CD14-positive monocyte (primary cell): ENCODE data around the gene ZNF133. TPM values are rescaled to one million over a fixed set of nuclear protein-coding genes. Genes with fewer than 3 reads are reported as not detected.

ENCODE experiments used
- DNase-seq, 3 donors: peaks; one replicate each; pipeline ENCODE4 v3.0.0-alpha.2; 2011 to 2022
- H2AFZ ChIP-seq: 2 replicates; pipeline ENCODE4 v1.6.0; 2012; ENCODE audit warnings: mild to moderate bottlenecking, low read depth, low read length, inconsistent platforms; ENCODE audit not compliant: insufficient read depth, poor library complexity, severe bottlenecking
- H3K27ac ChIP-seq, 2 donors: 1 replicate in 1 of 2; 2 replicates in 1 of 2; pipeline ENCODE4 v1.5.1; 2012 to 2013; ENCODE audit warnings: low read length in 2 of 2, control low read depth in 1 of 2, inconsistent platforms in 1 of 2, low read depth in 1 of 2, mild to moderate bottlenecking in 1 of 2
- H3K27me3 ChIP-seq, 2 donors: one replicate each; pipeline versions ENCODE4 v1.6.0 to v1.6.1; 2011 to 2013; ENCODE audit warnings: low read length in 2 of 2; ENCODE audit not compliant: control insufficient read depth in 2 of 2, insufficient read depth in 2 of 2
- H3K36me3 ChIP-seq, 2 donors: replicated peaks in 1 of 2; 1 replicate in 1 of 2; 2 replicates in 1 of 2; pipeline versions ENCODE4 v1.5.1 to v1.6.1; 2012 to 2013; ENCODE audit warnings: low read length in 2 of 2, control low read depth in 1 of 2, inconsistent platforms in 1 of 2, mild to moderate bottlenecking in 1 of 2; ENCODE audit not compliant: insufficient read depth in 2 of 2, control insufficient read depth in 1 of 2
- H3K4me1 ChIP-seq, 2 donors: 1 replicate in 1 of 2; 2 replicates in 1 of 2; pipeline versions ENCODE4 v1.5.1 to v1.6.1; 2012 to 2013; ENCODE audit warnings: low read length in 2 of 2, control low read depth in 1 of 2, inconsistent platforms in 1 of 2, mild to moderate bottlenecking in 1 of 2, moderate library complexity in 1 of 2; ENCODE audit not compliant: insufficient read depth in 2 of 2, control insufficient read depth in 1 of 2
- H3K4me2 ChIP-seq: replicated peaks from 2 replicates; pipeline ENCODE3; 2012; ENCODE audit warnings: low read length, moderate library complexity, mild to moderate bottlenecking; ENCODE audit not compliant: poor library complexity, severe bottlenecking; ENCODE audit errors: extremely low read depth
- H3K4me3 ChIP-seq, 3 experiments: fragments of 200-600 bp in 1 of 3; sonication (generic) in 1 of 3; replicated peaks in 1 of 3; 1 replicate in 2 of 3; 2 replicates in 1 of 3; pipeline ENCODE4 v1.5.1; 2011 to 2013; ENCODE audit warnings: low read length in 3 of 3, mild to moderate bottlenecking in 3 of 3, control low read depth in 2 of 3, low read depth in 2 of 3, inconsistent platforms in 1 of 3, moderate library complexity in 1 of 3
- H3K79me2 ChIP-seq: 2 replicates; pipeline ENCODE4 v1.6.0; 2012; ENCODE audit warnings: mild to moderate bottlenecking, control low read depth, inconsistent platforms, low read length, moderate library complexity; ENCODE audit not compliant: insufficient read depth
- H3K9ac ChIP-seq: 2 replicates; pipeline ENCODE4 v1.6.0; 2017; ENCODE audit warnings: low read length, mild to moderate bottlenecking; ENCODE audit not compliant: insufficient read depth, poor library complexity, severe bottlenecking
- H3K9me3 ChIP-seq, 2 donors: replicated peaks in 1 of 2; 1 replicate in 1 of 2; 2 replicates in 1 of 2; pipeline versions ENCODE4 v1.5.1 to v1.6.1; 2012 to 2013; ENCODE audit warnings: low read length in 2 of 2, control low read depth in 1 of 2; ENCODE audit not compliant: control insufficient read depth in 1 of 2, insufficient read depth in 1 of 2
- H4K20me1 ChIP-seq: 2 replicates; pipeline ENCODE4 v1.6.0; 2012; ENCODE audit warnings: mild to moderate bottlenecking, low read length, control low read depth, moderate library complexity; ENCODE audit not compliant: insufficient read depth
- H3K27ac Mint-ChIP-seq, 7 donors: one replicate each; pipeline ENCODE4 v1.8.0; 2020; ENCODE audit warnings: mild to moderate bottlenecking in 7 of 7, mixed read lengths in 7 of 7, moderate library complexity in 6 of 7, inconsistent platforms in 2 of 7
- H3K27me3 Mint-ChIP-seq, 3 donors: one replicate each; pipeline ENCODE4 v1.8.0; 2021 to 2022; ENCODE audit warnings: low read depth in 3 of 3, mild to moderate bottlenecking in 3 of 3, mixed read lengths in 3 of 3, moderate library complexity in 3 of 3, inconsistent platforms in 1 of 3
- H3K36me3 Mint-ChIP-seq, 2 donors: one replicate each; pipeline ENCODE4 v1.8.0; 2020; ENCODE audit warnings: mixed read lengths in 2 of 2, inconsistent platforms in 1 of 2, mild to moderate bottlenecking in 1 of 2
- H3K4me1 Mint-ChIP-seq: one replicate; pipeline ENCODE4 v1.8.0; 2020; ENCODE audit warnings: mild to moderate bottlenecking, mixed read lengths
- H3K4me3 Mint-ChIP-seq, 2 donors: one replicate each; pipeline ENCODE4 v1.8.0; 2020; ENCODE audit warnings: mild to moderate bottlenecking in 2 of 2, mixed read lengths in 2 of 2, moderate library complexity in 1 of 2
- H3K9me3 Mint-ChIP-seq, 7 donors: one replicate each; pipeline ENCODE4 v1.8.0; 2020 to 2022; ENCODE audit warnings: mixed read lengths in 7 of 7, mild to moderate bottlenecking in 6 of 7, moderate library complexity in 6 of 7, inconsistent platforms in 2 of 7
- WGBS: methylation state at CpG from one replicate; pipeline ENCODE4 v1.1.5; 2013; ENCODE audit warnings: missing lambda C conversion rate; ENCODE audit not compliant: insufficient coverage; 5-methylcytosine and 5-hydroxymethylcytosine counted together
- intact Hi-C, 2 donors: fragments of 100-400 bp; cut with micrococcal nuclease; formaldehyde crosslinking; loops; one replicate each; pipeline versions ENCODE4 v1.15.0 to v1.15.1; 2023
- polyA plus RNA-seq, 3 donors: library from polyadenylated mRNA; depleted of rRNA in 1 of 3; unstranded in 2 of 3; stranded (reverse) in 1 of 3; fragments of 300-500 nt in 2 of 3; fragments of >200 nt in 1 of 3; fragmentation: Illumina TruSeq in 2 of 3; gene quantifications; 1 replicate in 2 of 3; 2 replicates in 1 of 3; pipeline ENCODE4 v1.2.3, GENCODE V29; 2012 to 2021
- TF ChIP-seq, protein P1 (sequence below): fragments of 200-600 bp; IDR thresholded peaks from one replicate; pipeline ENCODE4 v1.8.0; 2022; ENCODE audit warnings: antibody characterized with exemption, mild to moderate bottlenecking

Gene ZNF133
- polyA plus RNA-seq, 3 donors, result 1.7 to 9.7 (median 3.4) TPM

DNA sequence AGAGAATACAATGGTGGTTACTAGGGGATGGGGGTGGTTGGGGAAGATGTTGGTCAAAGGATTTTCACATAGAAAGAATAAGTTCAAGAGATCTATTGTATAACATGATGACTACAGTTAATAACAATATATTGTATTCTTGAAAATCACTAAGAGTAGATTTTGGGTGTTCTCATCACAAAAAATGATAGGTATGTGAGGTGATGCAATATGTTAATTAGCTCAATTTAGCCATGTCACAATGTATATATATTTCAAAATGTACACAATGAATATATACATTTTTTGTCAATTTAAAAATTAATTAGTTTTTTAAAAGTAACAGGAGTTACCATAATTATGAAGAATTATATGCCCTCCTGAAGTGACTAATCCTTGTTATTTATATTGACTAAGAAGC is 22.3 kb downstream of the ZNF133 start:
- H4K20me1 ChIP-seq, result no peaks in the 10 kb centered on the region
- no peaks in the 10 kb centered on the region for H3K4me1 Mint-ChIP-seq
- H3K27ac Mint-ChIP-seq, result no peak overlapping the region
- TF ChIP-seq, protein P1, sequence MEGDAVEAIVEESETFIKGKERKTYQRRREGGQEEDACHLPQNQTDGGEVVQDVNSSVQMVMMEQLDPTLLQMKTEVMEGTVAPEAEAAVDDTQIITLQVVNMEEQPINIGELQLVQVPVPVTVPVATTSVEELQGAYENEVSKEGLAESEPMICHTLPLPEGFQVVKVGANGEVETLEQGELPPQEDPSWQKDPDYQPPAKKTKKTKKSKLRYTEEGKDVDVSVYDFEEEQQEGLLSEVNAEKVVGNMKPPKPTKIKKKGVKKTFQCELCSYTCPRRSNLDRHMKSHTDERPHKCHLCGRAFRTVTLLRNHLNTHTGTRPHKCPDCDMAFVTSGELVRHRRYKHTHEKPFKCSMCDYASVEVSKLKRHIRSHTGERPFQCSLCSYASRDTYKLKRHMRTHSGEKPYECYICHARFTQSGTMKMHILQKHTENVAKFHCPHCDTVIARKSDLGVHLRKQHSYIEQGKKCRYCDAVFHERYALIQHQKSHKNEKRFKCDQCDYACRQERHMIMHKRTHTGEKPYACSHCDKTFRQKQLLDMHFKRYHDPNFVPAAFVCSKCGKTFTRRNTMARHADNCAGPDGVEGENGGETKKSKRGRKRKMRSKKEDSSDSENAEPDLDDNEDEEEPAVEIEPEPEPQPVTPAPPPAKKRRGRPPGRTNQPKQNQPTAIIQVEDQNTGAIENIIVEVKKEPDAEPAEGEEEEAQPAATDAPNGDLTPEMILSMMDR, result no peak
- no peak overlapping the region for H3K4me3 Mint-ChIP-seq
- H3K27me3 ChIP-seq, result no peaks in the 10 kb centered on the region
- no peak overlapping the region for H3K4me3 ChIP-seq
- peaks cover 35 to 46% of the 10 kb centered on the region in 2 donors for H3K36me3 Mint-ChIP-seq
- DNase-seq, result no peak
- H3K27ac ChIP-seq, result no peak overlapping the region
- H2AFZ ChIP-seq, result no peak overlapping the region
- H3K9ac ChIP-seq, result no peak overlapping the region
- no peaks in the 10 kb centered on the region for H3K79me2 ChIP-seq
- peaks cover 12 to 38% of the 10 kb centered on the region in 2 donors for H3K36me3 ChIP-seq
- H3K4me2 ChIP-seq, result no peak overlapping the region
- no peaks in the 10 kb centered on the region for H3K4me1 ChIP-seq
- intact Hi-C loops, result no loop called here
- H3K9me3 Mint-ChIP-seq, result peaks cover 0 to 1% (median 0%) of the 10 kb centered on the region in 7 donors
- H3K27me3 Mint-ChIP-seq, result no peaks in the 10 kb centered on the region
- H3K9me3 ChIP-seq, result no peaks in the 10 kb centered on the region

DNA sequence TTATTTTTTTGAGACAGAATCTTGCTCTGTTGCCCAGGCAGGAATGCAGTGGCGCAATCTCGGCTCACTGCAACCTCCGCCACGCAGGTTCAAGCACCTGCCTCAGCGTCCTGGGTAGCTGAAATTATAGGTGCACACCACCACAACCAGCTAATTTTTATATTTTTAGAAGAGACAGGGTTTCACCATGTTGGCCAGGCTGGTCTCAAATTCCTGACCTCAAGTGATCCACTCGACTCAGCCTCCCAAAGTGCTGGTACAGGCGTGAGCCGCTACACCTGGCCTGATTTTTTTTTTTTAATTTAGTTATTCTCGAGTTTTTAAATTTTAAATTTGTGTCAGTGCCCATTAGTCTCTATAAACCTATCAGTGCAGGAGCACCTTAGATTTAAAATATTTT is 24.4 kb downstream of the ZNF133 start:
- TF ChIP-seq, protein P1, result no peak
- Histone ChIP-seq H3K4me2 (no peak overlapping the region), H2AFZ (no peak overlapping the region), H3K27me3 (no peaks in the 10 kb centered on the region), H3K79me2 (no peaks in the 10 kb centered on the region), H3K4me3 (no peak overlapping the region), H3K9me3 (no peaks in the 10 kb centered on the region), H3K36me3 (peaks cover 21 to 48% of the 10 kb centered on the region in 2 donors), H3K9ac (no peak overlapping the region), H3K4me1 (no peaks in the 10 kb centered on the region), H3K27ac (no peak overlapping the region), H4K20me1 (no peaks in the 10 kb centered on the region)
- Mint-ChIP-seq H3K4me1 (no peaks in the 10 kb centered on the region), H3K4me3 (no peak overlapping the region), H3K27ac (no peak overlapping the region), H3K36me3 (peaks cover 42 to 49% of the 10 kb centered on the region in 2 donors), H3K9me3 (peaks cover 0 to 1% (median 0%) of the 10 kb centered on the region in 7 donors), H3K27me3 (peaks cover 0 to 2% (median 0%) of the 10 kb centered on the region in 3 donors)
- no peak for DNase-seq
- WGBS, result no CpG with 5 or more reads among the region's 9 CpGs
- intact Hi-C loops, result no loop called here
